HG02610 (cell line): ENCODE measurements around the gene SIGLEC14.

Experiments
- ATAC-seq: cut with Tn5 transposase; IDR thresholded peaks from one replicate; pipeline ENCODE4 v1.9.1; 2021; ENCODE audit warnings: mild to moderate bottlenecking, moderate library complexity; ENCODE audit not compliant: unreplicated experiment

Gene SIGLEC14

DNA sequence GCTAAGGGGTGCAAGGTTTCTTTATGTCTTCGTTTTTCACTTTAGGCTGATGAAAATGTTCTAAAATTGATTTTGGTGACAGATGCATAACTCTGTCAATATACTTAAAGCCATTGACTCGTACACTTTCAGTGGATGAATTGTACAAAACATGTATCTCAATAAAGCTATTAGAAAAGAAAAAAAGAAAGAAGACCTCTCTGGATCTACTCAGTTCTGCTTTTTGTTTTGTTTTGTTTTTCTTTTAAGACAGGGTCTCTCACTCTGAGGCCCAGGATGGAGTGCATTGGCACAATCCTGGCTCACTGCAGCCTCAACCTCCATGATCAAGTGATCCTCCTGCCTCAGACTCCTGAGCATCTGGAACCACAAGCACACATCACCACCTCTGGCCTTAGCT is 19.9 kb downstream of the SIGLEC14 start:
- no peak for ATAC-seq

DNA sequence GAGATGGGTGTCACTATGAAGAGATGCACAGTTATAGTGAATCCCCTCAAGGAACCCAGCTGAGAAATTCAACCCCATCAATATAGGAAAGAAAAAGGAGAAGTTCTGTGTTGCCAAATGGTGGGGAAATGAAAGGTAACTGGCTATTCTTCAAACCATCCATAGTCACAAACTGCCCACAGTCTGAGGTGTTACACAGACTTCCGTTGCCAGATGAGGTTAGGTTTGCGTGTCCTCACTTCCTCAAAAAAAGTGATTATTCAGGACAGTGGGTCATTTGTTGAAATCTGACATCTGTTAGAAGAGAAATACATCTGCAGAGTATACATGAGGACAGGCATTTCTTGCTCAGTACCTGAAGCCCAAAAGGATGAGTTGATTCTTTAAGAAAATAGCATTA is 25.4 kb downstream of the SIGLEC14 start:
- ATAC-seq = no peak

DNA sequence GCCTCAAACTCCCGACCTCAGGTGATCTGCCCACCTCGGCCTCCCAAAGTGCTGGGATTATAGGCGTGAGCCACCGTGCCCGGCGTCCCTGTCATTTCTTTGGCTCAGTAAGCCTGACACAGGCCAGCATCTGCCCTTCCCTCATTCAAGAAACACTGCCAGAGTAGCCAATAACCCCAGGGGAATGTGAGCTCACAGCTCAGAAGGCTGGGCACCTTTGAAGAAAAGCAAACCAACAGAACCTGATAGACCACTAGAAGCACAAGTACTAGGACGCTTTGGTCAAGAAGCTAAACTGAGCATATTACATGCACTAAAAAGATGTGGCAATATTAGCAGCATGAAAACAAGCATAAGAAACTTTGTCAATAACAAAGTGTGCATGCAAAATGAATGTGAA is 30.6 kb downstream of the SIGLEC14 start:
- ATAC-seq = no peak

DNA sequence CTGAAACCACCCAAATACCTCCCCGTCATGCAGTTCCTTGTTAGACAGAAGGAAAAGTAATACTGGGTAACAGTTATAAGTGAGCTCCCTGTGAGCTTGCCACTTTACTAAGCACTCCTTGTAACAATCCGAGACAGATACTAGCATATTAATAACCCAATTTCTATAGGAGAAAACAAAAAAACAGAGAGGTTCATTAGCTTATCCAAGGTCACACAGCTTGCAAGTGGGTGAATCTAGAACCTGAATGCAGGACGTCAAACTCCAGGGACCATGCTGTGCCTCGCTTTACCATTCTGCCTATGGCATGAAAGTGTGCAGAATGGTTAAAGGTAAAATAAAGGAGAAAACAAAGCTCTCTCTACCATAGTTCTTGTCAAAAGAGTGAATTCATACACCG is 31.8 kb downstream of the SIGLEC14 start:
- no peak for ATAC-seq

DNA sequence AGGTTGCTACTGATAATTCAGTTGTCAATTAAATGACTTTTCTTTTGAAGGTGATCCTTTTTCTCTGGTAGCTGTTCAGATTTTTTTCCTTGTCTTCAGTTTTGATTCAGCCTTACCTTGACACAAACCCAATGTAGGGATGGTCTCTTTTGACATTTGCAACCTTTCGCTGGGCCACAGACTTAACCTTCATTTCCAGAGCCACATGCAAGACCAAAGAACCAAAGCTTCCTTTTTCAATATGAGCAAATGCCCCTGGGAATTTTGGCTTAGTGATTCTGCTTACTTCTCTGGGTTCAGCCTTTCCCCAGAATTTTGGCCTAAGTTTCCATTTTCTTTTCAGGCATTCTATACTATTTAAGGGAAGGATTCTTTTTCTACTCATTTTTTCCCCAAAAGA is 36.0 kb downstream of the SIGLEC14 start:
- no peak for ATAC-seq

DNA sequence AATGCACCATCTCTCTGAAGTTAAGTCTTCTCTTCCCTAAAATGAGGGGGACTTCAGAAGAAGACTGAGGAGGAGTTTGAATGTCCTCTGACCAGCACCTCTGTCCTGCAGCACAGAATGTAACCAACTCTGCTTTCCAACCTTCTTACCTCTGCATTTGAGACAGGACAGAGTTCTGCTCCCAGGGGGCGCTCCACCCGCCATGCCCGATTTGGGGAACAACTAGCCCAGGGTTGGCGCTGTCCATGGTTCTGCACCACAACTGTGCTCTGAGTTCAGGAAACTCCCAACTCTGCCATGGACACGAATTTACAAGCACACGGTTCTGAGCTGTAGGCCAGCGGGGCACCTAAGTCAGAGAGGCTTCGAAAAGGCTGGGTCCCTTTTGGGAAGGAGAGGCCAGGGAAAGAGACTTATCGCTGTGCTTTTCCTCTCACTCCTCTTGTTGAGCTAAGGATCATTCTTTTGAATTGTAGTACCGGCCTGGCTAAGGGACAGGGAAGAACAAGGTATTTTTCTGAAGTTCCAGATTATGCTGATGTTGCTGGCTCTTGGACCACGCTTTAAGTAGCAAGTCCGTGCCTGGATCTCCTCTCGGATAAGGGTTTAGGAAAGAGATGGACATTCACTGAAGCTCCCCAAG is 38.6 kb downstream of the SIGLEC14 start:
- ATAC-seq = no peak

DNA sequence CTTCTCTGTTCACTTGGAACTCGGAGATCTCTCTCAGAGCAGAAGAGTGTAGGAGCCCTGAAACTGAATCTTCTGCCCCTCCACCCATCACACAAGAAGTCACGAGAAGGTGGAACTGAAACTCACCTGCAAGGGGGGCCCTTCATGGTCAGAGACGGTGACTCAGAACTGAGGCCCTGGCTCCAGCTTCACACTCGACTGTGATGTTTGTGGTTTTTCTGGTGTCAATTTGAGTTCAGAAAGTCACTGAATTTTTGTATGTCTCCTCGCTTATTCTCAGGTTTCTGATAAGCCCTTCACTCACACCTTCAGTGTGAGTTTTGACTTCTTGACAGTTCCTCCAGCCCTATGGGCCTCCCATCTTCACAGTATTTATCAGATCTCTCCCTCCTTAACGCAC is 39.5 kb downstream of the SIGLEC14 start:
- ATAC-seq = peak; percentile 86

DNA sequence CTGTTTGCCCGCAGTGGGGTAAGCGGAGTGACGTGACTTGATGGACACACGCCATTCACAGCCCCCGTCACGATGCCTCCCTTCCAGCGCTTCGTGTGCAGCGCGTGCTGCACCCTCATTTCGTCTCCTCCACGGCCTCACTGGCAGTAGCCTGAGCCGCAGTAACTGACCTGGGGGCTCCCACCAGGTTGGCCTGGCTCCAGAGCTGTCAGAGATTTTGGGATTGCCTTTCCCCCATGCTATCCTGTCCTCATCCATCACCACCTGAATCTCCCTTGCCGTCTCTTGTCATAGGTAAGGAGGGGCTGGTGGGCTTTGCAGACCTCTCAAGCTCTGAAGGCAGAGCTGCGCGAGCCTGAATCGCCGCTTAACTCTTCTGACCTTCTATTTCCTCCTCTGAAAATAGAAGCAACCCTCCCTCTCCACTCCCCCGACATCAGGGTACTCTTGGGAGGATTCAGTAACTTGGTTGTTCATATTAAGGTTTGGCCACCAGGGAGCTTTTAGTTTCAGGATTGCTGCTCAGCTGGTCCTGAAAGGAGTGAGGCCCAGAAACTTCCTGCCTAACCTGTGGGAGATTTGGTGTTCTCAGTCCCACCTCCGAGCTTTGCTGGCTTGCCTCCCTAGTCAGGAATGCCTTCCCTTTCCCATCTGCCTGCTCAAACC is 44.3 kb downstream of the SIGLEC14 start:
- ATAC-seq = no peak

DNA sequence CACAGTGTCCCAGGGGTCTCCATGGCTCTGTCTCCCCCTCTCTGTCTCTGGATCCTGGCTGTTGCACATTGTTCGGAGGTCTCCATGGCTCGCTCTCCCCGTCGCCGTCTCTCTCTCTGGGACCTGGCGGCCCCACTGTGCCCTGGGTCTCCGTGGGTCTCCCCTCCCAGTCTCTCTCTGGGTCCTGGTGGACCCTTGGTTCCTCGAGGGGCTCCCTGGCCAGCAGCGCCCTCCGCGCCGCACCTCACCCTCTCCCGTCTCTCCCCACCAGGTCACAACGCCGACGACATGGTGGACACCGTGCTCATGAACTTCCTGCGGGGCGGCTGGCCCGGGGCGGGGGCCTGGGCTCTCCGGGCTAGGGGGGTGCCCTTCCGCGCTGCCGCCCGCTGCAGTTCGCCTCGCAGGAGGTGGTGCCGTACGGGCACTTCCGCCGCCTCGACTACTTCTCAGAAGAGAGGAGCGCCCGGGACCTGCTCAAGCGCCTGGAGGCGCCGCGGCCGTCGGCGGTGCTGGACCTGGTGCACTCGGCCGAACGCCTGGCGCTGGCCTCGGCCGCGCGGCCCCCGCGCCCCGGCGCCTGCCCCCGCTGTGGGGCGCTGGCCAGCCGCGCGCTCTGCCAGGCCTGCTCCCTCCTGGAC is 45.6 kb downstream of the SIGLEC14 start:
- ATAC-seq = no peak

DNA sequence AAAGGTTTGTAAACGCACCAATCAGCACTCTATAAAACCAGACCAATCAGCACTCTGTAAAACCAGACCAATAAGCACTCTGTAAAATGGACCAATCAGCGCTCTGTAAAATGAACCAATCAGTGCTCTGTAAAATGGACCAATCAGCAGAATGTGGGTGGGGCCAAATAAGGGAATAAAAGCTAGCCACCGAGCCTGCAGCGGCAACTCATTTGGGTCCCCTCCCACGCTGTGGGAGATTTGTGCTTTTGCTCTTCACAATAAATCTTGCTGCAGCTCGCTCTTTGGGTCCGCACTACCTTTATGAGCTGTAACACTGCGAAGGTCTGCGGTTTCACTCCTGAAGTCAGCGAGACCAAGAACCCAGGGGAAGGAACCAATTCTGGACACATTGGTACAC is 47.5 kb downstream of the SIGLEC14 start:
- ATAC-seq = no peak

DNA sequence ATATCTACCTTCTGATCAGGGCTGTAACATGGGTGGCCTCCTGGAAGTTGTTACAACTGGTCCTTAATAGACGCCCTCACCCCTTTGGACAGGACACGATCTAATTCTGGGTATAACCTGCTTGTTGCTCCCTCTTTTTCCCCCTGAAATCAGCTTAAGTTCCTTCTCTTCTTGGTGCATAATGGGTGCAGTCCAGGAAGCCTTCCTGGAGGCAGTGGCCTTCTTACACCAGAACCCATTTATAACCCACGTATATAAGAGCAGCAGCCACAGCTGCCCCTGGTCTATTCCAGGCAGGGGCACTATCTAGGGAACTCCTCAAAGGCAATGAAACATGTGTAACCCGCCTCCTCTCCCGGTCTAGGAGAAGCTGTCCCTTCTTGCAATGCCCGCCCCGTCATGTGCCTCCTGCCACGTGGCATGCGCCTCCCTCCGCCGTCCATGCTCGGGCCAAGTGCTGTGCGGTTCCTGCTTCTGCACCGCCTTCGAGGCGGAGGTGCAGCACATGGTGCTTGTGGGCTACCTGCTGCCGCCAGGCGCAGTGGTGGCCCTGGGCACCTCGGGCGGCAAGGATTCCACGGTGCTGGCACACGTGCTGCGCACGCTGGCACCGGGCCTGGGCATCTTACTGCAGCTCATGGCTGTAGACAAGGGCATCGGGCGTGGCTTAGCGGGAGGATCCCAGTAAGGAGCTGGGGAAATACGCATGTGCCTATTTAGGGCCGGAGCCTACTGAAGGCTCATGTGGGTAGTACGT is 48.3 kb downstream of the SIGLEC14 start:
- no peak for ATAC-seq

DNA sequence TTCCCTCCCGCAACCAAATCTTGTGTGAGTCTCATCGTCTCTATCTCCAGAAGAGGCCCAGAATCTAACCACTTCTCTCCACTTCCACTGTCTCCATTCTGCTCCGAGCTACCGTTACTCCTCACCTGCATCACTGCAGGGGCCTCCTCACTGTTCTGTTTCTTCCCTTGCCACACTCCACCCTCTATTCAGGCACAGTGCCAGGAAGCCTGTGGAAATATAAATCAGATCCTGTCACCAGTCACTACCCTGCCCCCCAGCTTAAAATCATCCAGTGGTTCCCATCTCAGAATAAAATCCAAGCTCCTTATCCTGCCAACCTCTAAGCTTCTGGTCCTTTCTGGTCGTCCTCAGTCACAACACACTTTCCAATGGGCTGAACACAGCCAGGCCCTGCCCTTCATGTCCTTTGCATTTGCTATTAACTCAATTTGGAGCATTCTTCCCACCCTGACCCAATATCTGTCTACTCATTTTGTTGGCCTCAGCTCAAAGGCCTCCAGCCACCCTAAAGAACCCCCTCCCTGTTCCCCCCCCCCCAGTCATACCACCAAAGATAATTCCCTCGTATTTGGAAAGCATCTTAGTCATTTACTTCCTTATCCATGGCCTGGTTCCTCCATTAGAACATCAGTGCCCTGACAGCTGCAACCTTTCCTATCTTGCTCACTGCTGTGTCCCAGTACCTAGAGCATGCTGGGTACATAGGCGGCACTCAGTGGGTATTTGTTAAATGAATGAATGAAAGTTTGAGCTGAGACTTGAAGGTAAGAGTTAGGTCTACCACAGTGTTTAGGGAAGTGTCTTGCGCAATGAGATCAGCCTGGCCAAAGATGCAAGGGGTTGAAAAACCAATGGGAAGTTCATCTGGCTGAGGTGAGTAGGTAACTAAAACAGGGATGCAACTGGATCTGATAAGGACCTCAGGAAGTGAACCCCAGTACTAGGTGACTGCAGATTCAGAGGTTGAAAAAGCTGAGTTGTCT is 51.1 kb downstream of the SIGLEC14 start:
- ATAC-seq = no peak

DNA sequence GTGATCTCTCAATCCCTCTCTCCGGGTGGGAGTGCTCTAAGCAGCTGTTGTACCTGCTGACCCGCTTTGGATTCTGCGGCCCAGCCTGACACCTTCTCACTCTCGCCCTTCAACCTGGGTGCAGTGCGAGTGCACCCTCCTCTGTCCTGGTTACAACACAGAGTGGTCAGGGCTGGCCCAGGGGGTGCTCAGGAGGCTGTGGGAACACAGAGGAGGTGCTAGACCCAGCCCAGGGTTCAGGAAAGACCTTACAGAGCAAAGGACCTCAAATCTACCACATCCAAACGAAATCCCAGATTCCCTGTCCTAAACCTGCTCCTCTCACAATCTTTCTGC is 51.9 kb downstream of the SIGLEC14 start:
- no peak for ATAC-seq

DNA sequence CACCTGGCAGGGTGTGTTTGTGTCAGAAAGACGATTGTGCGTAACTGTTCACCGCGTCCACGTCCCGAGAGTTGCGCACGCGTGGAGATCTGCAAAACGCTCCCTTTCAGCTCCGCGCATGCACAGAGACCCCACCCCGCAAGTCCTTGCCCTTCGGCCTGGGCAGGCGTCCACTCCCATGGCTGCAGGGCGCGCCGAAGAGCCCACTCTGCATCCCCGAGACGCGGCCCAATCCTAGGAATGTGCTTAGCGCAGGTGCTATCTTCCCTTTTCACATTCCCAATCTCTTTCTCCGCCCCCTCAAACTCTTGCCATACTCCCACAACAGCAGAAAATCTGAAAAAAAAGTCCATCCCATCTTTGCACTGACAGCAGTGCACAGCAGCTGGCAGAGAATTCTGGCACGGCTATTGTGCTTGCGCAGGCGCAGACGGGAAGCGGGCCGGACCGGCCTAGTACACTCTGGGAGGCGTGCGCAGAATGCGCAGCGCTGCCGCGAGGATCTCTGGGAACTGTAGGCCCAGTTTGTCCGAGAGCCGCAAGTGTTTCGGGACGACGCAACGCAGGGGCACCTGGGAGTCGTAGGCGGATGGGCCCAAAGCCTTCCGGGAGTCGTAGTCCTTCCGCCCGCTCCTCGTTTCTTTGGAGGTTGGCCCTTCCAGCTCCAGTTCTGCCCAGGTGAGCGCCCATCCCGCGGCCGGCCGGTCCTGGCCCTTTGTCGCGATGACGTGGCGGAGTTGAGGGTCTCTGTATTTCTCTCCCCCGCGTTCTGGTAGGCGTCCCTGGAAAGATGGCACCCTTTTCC is 52.5 kb downstream of the SIGLEC14 start:
- peak; percentile 91 for ATAC-seq

DNA sequence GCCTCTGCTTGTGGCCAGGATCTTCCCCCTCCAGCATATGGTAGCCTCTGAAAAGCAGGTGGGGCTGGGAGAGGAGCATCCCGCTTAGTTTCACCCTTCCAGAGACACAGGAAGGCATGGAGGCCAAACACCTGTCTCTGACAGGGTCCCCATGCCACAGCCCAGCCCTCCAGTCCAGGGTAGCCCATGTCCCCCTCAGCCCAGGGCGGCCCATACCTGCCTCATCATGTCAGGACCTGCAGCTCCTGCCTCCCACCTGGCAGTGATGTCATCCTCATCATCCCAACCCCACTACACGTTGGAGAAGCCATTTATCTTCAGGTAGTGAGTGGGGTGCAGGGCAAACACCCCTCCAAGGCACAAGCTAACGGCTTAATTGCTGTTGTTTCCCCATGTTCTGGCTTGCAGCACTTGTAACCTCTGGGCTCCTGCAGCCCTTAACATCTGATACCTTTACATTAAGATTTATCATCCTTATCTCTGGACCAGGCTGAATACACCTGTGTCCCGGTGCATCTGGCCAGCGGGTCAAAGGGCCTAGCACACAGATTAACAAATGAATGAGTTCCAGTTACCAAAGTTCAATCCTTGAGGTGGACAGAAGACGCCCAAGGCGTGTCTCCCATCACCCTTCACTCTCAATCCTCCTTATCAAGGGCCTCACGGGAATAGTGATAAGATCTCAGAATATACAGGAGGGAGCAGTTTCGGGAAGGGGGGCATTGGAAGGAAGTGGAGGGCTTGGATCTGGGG is 53.3 kb downstream of the SIGLEC14 start:
- no peak for ATAC-seq
